T1000 (cell line): ENCODE data around the gene HPCAL1.
A peak's percentile ranks its signal among the peaks of the same experiment; 100 is the strongest.

Source experiments
- DNase-seq: peaks from one replicate; lab custom pipeline; 2025; ENCODE audit warnings: mixed read lengths; lab: John Stamatoyannopoulos, UW

HPCAL1 gene

DNA sequence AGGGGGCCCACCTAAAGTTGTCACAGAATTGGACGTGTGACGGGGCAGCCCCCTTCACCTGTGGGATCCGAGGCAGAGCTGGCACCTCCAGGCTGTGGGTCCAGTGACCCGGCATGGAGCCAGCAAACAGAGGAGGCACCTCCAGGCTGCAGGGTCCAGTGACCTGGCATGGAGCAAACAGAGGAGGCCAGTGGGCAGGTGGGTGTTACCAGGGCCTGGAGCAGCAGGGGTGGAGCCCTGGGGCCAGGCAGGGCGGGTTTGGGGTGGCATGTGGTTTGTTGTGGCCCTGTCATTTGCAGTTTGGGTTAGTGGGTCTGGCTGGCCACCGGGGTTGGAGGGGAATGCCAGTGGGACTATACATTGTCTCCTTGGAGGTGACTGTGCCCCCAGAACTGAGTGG, 68.2 kb downstream of the HPCAL1 start:
- no peak for DNase-seq

DNA sequence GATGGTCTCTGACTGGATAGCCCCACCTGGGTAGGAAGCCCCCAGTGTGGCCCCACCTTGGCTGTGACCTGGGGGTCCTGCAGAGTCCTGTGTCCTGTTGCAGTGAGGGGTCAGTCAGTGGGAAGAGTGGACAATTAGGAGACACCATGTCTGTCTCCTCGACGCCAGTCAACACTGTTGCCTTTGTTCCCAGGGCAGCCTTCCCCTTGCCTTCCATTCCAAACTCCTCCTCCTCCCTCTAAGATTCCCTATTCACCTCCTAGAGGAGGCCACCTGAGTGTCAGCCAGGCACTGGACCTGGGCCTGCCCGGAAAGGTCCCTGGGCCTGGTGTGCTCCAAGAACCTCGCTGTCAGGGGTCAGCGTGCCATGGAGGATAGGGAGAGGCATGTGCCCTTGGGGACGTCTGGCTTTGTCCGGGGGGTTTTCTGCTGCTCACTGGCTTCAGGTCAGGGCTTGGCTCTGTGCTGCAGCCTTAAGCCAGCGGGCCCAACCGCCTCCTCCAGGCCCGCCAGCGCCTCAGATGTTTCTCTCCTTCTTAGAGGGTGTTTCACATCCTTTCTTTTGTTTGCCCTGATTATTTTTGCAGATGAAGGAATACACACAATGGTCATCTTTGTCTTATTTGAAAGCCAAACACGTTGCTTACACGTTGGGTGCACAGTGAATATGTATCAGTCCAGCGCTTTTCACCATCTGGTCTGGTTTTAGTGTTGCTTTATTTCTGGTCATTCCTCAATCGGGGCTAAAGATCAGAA, 68.9 kb downstream of the HPCAL1 start:
- DNase-seq: no peak

DNA sequence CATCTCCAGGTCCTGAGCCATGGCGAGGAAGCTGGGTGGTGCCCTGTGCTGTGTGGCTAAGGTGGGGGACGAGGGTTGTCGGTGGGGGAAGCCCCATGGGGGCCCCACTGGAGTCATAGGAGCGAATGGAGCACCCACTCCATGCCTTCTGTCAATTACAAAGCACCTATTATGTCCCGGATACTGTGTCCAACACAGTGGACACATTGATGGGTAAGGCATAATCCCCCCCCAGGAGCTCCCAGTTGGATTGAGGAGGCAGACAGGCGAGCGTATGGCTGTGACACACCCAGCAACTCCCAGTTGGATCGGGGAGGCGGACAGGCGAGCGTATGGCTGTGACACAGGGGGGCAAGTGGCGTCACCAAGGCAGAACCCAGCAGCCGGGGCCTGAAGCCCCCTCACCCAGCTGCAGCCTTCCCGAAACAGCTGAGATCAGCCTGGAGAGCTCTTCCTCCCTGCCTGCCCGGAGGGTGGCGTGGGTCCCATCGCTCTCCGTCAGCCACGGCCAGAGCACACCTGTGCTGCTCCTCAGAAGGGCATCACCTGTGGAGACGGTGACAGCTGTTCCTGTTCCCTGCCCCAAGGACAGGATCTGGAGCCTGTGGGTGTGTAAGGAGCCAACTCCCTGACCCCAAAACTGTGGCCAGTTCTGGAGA, 69.6 kb downstream of the HPCAL1 start:
- DNase-seq: no peak

DNA sequence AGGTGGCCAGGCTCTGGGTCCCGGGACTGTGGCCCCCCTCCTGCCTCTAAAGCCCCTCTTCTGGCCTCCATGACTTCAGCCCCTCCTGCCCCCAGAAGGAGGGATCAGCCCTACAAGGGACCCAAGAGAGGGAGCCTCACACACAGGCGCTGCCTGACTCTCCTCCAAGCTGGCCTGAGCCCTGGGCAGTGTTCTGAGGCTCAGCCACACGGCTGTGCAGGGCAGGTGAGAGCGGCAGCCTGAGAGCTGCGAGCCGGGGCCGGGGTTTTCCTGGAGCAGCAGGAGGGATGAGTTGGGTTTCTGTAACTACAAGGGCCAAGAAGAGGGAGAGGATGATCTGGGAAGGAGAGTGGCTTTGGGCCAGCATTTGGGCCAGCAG, 70.1 kb downstream of the HPCAL1 start:
- DNase-seq: no peak

DNA sequence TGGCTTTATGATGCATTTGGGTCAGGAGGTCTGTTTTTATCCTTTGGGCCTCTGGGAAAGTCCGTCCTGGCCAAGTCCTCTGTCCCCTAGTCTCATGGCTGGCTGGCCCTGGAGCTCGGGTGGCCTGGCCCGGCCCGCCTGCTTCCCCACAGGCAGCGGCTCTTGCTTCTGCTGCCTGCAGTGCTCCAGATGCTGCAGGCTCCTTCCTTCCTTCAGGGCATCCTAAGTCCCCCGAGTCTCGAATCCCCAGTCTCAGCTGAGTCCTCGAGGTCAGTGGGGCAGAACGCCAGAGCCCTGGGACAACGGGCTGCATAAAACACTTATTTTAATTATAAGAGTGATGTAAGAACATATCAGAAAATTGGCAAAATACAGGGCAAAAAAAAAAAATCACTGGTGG, 71.2 kb downstream of the HPCAL1 start:
- DNase-seq: no peak

DNA sequence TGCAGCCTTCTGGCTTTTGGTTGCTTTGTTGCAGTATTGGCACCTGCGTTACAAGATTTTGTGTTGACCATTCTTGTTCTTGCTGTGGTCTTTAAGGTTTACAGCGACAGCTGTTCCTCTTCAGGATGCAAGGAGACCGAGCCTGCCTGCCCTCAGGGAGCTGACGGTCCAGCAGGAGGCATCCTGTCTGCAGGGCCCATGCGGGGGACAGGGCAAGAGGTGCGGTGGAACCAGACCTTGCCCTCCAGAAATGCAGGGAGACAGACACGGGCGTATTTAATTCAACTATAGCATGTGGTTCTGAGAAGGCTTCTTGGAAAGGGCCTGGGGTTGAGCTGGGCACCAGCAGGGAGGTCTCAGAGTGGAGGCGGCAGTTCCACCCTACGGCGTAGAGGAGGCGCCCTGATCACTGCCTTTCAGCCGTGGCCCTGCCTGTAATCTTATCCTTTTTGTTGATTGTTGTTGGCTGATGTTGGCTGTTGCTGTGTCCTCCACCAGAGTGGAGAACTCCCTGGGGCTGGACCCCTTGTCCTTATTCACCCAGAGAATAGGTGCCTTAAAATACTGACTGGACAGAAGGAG, 71.7 kb downstream of the HPCAL1 start:
- DNase-seq: no peak

DNA sequence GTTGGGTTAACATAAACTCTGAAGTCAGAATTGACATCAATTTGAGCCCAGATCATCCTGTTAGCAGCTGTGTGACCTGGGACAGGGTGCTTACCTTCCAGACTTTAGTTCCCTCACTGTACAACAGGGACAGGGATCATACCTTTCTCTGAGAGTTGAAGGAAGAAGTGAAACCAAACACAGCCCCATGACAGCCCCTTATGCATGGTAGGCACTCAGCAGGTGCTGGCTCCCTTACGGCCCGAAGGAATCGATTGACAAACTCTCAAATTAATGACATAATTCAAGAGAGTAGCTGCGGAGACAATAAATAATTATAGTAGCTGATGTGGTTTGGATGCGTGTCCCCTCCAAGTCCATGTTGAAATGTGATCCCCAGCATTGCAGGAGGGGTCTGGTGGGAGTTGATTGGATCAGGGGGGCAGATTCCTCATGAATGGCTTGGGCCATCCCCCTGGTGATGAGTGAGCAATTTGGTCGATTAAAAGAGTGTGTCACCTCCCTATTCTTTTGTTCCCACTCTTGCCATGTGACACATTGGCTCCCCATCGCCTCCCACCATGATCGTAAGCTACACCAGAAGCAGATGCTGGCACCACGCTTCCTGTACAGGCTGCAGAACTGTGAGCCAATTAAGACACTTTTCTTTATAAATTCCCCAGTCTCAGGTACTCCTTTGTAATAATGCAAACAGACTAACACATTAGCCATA, 73.0 kb downstream of the HPCAL1 start:
- no peak for DNase-seq

DNA sequence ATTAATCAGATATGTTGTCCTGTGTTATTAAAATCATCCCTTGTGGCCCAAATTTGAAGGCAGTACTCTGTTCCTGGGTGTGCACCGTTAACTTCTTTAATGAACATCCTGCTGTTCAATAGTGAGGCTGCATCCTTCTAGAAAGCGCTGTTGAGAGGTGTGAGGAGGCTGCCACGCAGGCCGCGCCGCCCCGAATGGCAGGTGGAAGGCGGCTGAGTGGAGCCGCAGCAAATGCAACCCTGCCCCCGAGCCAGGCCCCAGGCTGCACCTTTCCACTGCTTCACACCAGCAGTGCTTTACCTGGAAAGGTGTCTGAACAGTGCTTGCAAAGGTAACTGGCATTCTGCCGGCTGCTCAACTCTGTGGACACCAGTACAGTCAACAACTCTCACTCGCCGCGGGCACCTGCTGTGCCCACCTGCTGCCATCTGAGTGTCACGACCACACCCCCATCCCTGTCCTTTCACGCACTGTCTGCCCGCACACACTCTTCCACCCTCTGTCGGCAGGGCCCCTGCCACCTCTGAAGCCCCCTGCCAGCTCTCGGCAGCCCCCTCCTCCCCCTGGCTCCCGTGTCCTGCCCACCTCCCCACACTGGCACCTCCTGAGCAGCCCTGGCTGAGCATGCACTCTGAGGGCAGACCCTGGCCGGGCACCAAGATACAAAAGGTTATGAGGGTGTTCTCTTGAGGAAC, 74.5 kb downstream of the HPCAL1 start:
- DNase-seq: no peak

DNA sequence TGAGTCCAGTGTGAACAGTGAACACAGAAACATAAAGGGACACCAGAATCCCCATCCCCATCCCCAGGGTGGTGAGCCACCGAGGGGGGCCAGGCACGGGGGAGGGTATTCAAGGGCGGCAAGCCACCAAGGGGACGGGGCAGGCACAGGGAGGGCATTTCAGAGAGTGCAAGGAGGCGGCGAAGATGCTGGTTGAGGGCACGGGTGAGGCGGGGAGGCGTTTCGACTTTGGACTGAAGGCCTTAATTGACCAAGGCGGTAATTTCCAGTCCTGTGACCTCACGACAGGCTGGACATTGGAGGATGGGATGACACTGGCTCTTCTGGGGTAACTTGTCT, 75.0 kb downstream of the HPCAL1 start:
- DNase-seq: no peak

DNA sequence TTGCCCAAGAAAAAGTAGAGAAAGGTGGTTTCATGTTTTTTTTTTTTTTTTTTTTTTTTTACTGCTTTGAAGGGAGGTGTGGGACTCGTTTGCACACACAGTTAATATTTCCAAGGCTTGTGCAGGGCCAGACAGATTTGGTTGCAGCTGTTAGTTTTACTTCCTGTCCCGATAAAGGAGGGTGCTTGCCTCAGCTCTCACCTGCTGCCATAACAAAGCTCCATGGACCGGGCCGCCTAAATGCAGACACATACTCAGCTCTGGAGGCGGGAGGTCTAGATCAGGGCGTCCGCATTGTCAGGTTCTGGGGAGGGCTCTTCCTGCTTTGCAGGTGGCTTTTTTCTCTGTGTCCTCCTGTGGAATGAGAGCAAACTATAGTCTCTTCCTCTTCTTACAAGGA, 75.5 kb downstream of the HPCAL1 start:
- no peak for DNase-seq

DNA sequence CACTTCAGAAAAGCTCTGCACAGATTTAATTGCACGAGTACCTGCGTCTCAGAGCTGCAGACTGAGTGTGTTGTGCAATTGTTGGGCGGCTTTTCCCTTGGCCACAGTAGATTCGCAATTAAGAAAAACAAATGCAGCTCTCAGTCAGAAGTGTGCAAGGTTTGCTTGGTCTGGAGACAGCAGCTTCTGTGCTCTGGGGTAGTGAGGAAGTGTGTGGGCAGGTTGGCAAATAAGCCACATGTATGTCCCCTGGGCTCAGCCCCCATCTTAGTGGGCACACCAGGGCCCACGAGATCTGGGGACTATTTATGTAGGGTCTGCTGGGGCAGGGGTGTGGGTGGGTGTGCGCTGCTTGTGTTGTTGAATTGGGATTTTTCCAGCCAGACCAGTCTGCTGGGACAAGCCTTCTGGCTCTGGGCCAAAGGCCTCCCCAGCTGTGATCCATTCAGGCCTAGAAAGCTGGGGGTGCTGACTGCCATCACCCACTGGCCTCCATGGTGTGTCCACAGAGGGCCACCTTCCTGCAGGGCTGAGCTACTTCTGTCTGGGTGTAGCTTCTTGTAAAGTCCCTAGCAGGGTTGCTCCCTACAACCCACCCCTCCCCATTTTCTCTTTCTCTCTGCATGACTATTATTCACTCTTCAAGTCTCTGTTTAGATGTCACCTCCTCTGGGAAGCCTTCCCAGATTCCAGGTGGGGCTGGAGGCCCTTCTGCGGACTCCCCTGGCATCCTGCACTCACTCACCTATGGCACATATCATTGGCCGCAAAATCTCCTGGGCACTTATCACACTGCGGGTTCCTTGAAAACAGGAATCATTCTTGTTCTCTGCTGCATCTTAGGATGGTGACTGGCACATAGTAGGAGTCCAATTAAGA, 77.6 kb downstream of the HPCAL1 start:
- DNase-seq: no peak

DNA sequence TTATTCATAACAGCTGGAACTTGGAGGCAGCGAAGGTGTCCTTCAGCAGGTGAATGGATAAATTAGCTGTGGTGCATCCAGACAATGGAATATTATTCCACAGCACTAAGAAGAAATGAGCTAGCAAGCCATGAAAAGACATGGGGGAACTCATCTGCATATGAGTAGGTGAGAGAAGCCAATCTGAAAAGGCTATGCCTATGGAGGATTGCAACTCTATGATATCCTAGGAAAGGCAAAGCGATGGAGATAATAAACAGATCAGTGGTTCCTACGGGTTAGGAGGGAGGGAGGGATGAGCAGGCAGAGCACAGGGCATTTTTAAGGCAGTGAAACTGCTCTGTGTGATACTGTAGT, 79.3 kb downstream of the HPCAL1 start:
- no peak for DNase-seq

DNA sequence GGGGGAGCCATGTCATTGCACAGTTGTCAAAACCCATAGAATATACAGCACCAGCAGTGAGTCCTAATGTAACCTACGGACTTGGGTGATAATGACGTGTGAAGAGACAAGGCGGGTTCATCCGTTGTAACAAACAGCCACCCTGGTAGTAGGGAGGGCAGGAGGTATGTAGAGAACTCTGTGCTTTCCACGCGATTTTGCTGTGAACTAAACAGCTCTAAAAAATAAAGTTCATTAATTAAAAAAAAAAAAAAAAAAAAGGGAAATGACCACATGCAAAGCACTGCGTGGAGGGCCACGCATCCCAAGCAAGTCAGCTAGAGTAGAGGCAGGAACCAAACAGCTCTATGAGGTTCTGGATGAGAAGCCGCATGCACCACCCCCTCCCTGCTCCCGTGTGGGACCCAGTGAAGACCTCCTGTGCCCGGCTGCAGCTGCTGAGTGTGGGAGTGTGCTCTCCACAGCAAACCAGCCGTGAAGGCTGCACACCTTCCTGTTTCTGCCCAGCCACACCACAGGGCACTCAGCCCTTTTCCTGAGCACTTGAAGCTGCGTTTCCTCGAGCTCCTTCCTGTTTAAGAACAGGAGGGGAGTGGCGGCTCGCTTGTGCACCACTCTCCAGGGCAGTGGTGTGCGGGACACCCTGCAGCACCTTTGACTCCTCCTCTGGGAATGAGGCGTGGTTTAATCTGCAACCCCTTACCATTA, 79.8 kb downstream of the HPCAL1 start:
- no peak for DNase-seq

DNA sequence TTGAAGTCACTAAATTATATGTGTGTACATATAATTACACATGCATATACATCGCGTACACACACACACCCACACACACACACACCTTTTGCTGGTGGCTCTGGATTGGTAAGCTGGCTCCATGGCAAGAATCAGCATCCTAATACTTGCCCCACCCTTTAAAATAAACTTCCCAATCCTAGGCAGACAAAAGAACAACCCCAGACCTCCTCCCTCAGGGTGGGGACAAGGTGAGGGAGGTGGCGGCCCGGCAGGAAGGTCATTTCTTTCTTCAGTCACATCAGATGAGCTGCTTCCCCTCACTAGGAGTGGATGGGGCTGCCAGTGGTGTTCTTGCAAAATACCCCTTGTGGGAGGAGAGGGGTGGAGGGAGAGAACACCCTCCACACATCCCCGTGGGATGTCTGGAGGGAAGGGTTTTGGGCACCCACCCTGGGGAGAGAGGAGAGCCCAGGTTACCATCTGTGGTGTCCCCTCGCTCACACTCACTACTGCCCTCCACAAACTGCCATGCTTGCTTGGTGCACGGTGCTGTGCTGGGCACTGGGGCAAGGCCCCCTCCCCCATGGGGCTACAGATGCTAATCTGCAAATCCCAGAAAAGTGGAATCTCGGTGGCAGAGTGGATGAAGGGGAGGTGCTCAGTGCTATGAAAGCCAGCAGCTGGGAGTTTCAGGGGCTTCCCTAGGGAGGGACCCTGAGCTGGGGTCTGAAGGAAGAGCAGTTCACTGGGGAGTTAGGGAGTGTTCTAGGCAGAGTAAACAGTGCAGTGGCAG, 81.4 kb downstream of the HPCAL1 start:
- DNase-seq: no peak

DNA sequence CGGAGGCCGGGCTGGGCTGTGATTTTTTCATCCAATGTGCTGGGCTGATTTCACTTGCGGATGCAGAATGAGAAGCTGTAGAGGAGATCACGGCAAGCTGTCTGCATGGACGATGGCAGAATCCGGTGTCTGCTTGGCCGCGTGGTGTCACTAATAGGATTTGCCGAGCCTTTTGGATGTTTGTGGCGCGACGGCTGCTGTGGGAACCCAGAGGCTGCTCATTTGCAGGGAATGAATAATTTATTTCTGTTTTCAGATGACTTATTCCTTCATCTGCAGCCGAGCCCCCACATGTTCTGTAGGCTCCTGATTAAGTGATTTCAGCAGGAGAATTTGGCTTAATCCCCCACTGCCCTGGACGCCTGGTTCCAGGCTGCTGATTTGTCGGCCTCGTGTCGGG, 82.8 kb downstream of the HPCAL1 start:
- no peak for DNase-seq

DNA sequence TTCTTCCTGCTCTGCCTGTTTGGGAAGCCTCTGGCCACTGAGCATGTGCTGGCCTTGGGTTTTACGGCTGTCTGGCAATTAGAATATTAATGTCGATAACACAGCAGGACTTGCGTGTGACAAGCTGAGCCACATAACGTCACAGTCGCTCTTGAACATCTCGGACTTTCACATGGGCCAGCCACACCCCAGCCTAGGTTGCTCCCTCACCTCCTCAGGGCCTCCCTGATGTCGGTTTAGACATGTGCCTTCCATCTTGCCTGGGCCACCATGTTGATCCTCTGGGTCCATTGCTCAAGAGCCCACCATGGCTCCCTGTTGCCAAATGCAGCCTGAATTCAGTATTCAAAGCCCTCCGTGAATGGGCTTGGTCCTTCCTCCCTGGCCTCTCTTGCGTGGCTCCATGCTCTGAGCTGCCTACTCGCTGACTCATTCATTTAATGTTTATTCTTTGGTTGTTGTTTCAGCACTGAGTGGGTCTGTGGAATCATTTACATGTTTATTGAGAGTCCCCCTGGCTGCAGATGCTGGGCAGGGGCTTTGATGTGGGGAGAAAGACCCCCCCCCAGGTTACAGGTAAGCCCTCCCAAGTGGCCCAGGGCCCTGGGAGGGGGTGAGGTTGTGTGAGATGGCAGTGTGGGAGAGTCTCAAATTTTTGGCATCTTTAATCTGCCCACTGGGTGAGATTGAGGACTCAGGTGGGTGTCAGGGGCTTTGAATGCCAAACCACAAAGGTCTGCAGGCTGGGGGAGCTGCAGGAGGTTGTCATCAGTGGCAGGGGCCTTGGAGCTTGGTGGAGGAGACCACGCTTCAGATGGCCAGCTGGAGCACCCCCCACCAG, 83.4 kb downstream of the HPCAL1 start:
- peak; percentile 26 for DNase-seq

DNA sequence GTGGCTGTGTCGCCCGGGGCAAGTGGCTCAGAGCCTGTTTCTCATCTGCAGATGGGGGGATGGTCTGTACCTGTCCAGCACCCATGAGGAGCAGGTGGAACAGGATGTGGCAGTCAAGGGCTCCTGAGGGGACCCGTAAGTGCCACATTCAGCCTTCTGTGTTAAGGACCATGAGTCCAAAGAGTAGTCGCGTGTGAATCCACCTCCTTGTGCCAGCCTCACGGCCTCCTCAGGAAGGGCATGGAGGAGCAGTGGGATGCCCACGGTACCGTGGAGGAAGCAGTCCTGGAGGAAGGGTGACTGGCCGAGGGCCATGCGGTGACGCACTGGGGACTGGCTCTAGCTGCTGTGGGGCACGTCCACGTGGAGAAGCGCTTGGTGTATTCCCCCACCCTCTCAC, 84.3 kb downstream of the HPCAL1 start:
- no peak for DNase-seq

DNA sequence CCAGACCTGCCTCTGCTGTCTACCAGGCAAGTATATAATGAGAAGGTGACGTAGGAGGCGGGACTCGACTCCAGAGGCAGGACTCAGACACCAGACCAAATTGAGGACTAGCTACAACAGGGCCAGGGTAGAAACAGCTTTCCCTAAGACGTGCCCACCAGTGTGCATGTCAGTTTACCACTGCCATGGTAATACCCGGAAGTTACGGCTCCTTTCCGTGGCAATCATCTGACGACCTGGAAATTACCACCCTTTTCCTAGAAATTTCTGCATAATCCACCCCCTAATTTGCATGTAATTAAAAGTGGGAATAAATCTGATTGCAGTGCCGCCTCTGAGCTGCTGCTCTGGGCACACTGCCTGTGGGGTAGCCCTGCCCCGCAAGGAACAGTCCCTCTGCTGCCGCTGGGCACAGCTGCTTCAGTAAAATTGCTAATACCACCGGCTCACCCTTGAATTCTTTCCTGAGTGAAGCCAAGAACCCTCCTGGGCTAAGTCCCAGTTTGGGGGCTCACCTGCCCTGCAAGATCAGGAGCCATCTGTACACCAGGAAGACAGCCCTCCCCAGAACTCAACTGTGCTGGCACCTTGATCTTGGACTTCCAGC, 86.4 kb downstream of the HPCAL1 start:
- DNase-seq: no peak

DNA sequence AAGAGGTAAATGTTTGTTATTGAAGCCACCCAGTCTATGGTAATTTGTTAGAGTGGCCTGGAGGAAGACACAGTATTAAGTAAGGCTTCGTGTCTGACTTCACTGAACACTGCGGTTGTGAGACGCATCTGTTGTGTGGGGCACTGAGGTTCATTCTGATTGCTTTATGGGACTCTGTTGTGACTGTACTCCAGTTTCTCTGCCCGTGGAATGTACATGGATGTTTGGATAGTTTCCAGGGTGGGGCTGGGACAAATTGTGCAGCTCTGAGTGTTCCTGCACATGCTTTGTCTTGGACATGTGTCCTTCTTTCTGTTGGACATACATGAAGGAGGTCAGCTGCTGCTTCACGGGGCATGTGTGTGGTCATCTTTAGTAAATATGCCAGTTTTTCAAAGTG, 86.9 kb downstream of the HPCAL1 start:
- DNase-seq: no peak
